A549 (cell line): ENCODE results near the gene TXK.

Source experiments
- NPAS2 ChIP-seq: fragments of 250-450 bp; sonication (Bioruptor Pico); IDR thresholded peaks from 2 replicates; pipeline ENCODE4 v1.8.0; 2022; ENCODE audit warnings: mild to moderate bottlenecking, moderate library complexity, borderline replicate concordance
- POLR2A ChIP-seq: IDR thresholded peaks from 2 replicates; pipeline ENCODE4 v1.6.1; 2012; ENCODE audit warnings: mild to moderate bottlenecking, low read length
- RCOR1 ChIP-seq: fragments of 150-350 bp; IDR thresholded peaks from 2 replicates; pipeline ENCODE4 v1.6.1; 2014; ENCODE audit warnings: antibody characterized with exemption, low read length, low read depth
- ZC3H11A ChIP-seq: fragments of 450-650 bp; IDR thresholded peaks from 2 replicates; pipeline ENCODE4 v1.6.1; 2014; ENCODE audit warnings: antibody characterized with exemption, mild to moderate bottlenecking
- TF ChIP-seq, protein P1 (sequence below): fragments of >200 bp; sonication (Bioruptor Twin); formaldehyde crosslinking; IDR thresholded peaks from 3 replicates; pipeline ENCODE4 v1.5.1; 2016
- TF ChIP-seq, protein P2 (sequence below): IDR thresholded peaks from 2 replicates; pipeline ENCODE4 v1.6.1; 2012

DNA sequence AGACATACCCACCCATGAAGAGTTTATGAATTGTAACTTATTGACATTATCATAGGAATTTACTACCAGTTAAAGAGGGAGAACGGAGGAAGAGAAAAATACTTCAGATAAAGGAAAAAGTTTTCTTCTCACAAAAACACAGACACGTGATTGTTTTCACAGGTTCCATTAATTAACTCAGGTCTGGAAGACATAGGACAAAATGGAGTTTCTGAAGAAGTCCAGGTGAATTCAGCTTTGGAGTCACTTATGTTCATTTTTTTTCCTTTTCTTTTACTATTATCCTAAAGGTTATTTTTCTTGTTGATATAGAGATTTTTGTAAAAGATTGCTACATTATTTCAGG, 97.0 kb downstream of the TXK start:
- TF ChIP-seq POLR2A = no peak
- TF ChIP-seq, protein P1, sequence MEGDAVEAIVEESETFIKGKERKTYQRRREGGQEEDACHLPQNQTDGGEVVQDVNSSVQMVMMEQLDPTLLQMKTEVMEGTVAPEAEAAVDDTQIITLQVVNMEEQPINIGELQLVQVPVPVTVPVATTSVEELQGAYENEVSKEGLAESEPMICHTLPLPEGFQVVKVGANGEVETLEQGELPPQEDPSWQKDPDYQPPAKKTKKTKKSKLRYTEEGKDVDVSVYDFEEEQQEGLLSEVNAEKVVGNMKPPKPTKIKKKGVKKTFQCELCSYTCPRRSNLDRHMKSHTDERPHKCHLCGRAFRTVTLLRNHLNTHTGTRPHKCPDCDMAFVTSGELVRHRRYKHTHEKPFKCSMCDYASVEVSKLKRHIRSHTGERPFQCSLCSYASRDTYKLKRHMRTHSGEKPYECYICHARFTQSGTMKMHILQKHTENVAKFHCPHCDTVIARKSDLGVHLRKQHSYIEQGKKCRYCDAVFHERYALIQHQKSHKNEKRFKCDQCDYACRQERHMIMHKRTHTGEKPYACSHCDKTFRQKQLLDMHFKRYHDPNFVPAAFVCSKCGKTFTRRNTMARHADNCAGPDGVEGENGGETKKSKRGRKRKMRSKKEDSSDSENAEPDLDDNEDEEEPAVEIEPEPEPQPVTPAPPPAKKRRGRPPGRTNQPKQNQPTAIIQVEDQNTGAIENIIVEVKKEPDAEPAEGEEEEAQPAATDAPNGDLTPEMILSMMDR = no peak
- TF ChIP-seq, protein P2, sequence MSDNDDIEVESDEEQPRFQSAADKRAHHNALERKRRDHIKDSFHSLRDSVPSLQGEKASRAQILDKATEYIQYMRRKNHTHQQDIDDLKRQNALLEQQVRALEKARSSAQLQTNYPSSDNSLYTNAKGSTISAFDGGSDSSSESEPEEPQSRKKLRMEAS = no peak
- no peak for TF ChIP-seq NPAS2 (CRISPR knock-in tag)
- no peak for TF ChIP-seq RCOR1
- TF ChIP-seq ZC3H11A = no peak
